ENCODE data around the gene CD74.

CD74 gene

GRCh38 chr5:150364004-150364403 lies 48.7 kb downstream of the CD74 start:
- no peaks in the 10 kb centered on the region for H3K9me3 ChIP-seq (ENCODE audit: control insufficient read depth, low read depth, low read length)
- H3K9ac ChIP-seq (ENCODE audit: low read length) = no peak overlapping the region
- H3K4me1 ChIP-seq (ENCODE audit: control insufficient read depth, low read depth, low read length) = no peaks in the 10 kb centered on the region
- peaks cover 85% of the 10 kb centered on the region for H3K36me3 ChIP-seq (ENCODE audit: control insufficient read depth, low read depth, low read length)
- no peak overlapping the region for H3K4me3 ChIP-seq (ENCODE audit: low read length)
- H3K27ac ChIP-seq (ENCODE audit: low read length) = no peak overlapping the region
- no peaks in the 10 kb centered on the region for H3K27me3 ChIP-seq (ENCODE audit: control insufficient read depth, insufficient read depth, low read length)

- H3K36me3 ChIP-seq (ENCODE audit: control insufficient read depth, low read depth, low read length) = peaks cover 77% of the 10 kb centered on the region
- H3K9ac ChIP-seq (ENCODE audit: low read length) = no peak overlapping the region
- H3K27me3 ChIP-seq (ENCODE audit: control insufficient read depth, insufficient read depth, low read length) = no peaks in the 10 kb centered on the region
- no peaks in the 10 kb centered on the region for H3K9me3 ChIP-seq (ENCODE audit: control insufficient read depth, low read depth, low read length)
- H3K4me1 ChIP-seq (ENCODE audit: control insufficient read depth, low read depth, low read length) = no peaks in the 10 kb centered on the region
- H3K27ac ChIP-seq (ENCODE audit: low read length) = no peak overlapping the region
- H3K4me3 ChIP-seq (ENCODE audit: low read length) = no peak overlapping the region
Measured at GRCh38 chr5:150363185-150363584, 49.5 kb downstream of the CD74 start.

GRCh38 chr5:150361301-150361700 lies 51.4 kb downstream of the CD74 start:
- Histone ChIP-seq H3K9me3 (ENCODE audit: control insufficient read depth, low read depth, low read length) (no peaks in the 10 kb centered on the region), H3K9ac (ENCODE audit: low read length) (no peak overlapping the region), H3K4me1 (ENCODE audit: control insufficient read depth, low read depth, low read length) (peaks cover 4% of the 10 kb centered on the region), H3K4me3 (ENCODE audit: low read length) (no peak overlapping the region), H3K27me3 (ENCODE audit: control insufficient read depth, insufficient read depth, low read length) (no peaks in the 10 kb centered on the region), H3K36me3 (ENCODE audit: control insufficient read depth, low read depth, low read length) (peaks cover 63% of the 10 kb centered on the region), H3K27ac (ENCODE audit: low read length) (no peak overlapping the region)

GRCh38 chr5:150358261-150359095 lies 54.2 kb downstream of the CD74 start:
- H3K4me1 ChIP-seq (ENCODE audit: control insufficient read depth, low read depth, low read length) = peaks cover 4% of the 10 kb centered on the region
- H3K4me3 ChIP-seq (ENCODE audit: low read length) = peak overlapping the region; percentile 92
- H3K27ac ChIP-seq (ENCODE audit: low read length) = peak overlapping the region; percentile 40
- H3K36me3 ChIP-seq (ENCODE audit: control insufficient read depth, low read depth, low read length) = peaks cover 36% of the 10 kb centered on the region
- H3K9ac ChIP-seq (ENCODE audit: low read length) = peak overlapping the region; percentile 95
- no peaks in the 10 kb centered on the region for H3K9me3 ChIP-seq (ENCODE audit: control insufficient read depth, low read depth, low read length)
- H3K27me3 ChIP-seq (ENCODE audit: control insufficient read depth, insufficient read depth, low read length) = no peaks in the 10 kb centered on the region

GRCh38 chr5:150357326-150358260 lies 55.1 kb downstream of the CD74 start, which contains the start of gene TCOF1:
TSS of gene TCOF1 (plus strand) at chr5:150357697. CDS start at chr5:150357747, 50 bp downstream.
- Histone ChIP-seq H3K27me3 (ENCODE audit: control insufficient read depth, insufficient read depth, low read length) (no peaks in the 10 kb centered on the region), H3K4me1 (ENCODE audit: control insufficient read depth, low read depth, low read length) (peaks cover 4% of the 10 kb centered on the region), H3K9ac (ENCODE audit: low read length) (peak within 1 kb of the TSS; percentile 95), H3K4me3 (ENCODE audit: low read length) (peak within 1 kb of the TSS; percentile 92), H3K27ac (ENCODE audit: low read length) (peak within 1 kb of the TSS; percentile 40), H3K9me3 (ENCODE audit: control insufficient read depth, low read depth, low read length) (no peaks in the 10 kb centered on the region), H3K36me3 (ENCODE audit: control insufficient read depth, low read depth, low read length) (peaks cover 27% of the 10 kb centered on the region)

GRCh38 chr5:150356575-150357294 lies 56.0 kb downstream of the CD74 start:
- Histone ChIP-seq H3K4me1 (ENCODE audit: control insufficient read depth, low read depth, low read length) (peaks cover 4% of the 10 kb centered on the region), H3K9ac (ENCODE audit: low read length) (peak overlapping the region; percentile 24), H3K9me3 (ENCODE audit: control insufficient read depth, low read depth, low read length) (no peaks in the 10 kb centered on the region), H3K4me3 (ENCODE audit: low read length) (peak overlapping the region; percentile 61), H3K27me3 (ENCODE audit: control insufficient read depth, insufficient read depth, low read length) (no peaks in the 10 kb centered on the region), H3K27ac (ENCODE audit: low read length) (no peak overlapping the region), H3K36me3 (ENCODE audit: control insufficient read depth, low read depth, low read length) (peaks cover 18% of the 10 kb centered on the region)

- peaks cover 7% of the 10 kb centered on the region for H3K4me1 ChIP-seq (ENCODE audit: control insufficient read depth, low read depth, low read length)
- H3K36me3 ChIP-seq (ENCODE audit: control insufficient read depth, low read depth, low read length) = peaks cover 9% of the 10 kb centered on the region
- H3K9ac ChIP-seq (ENCODE audit: low read length) = no peak overlapping the region
- H3K27me3 ChIP-seq (ENCODE audit: control insufficient read depth, insufficient read depth, low read length) = no peaks in the 10 kb centered on the region
- no peak overlapping the region for H3K27ac ChIP-seq (ENCODE audit: low read length)
- H3K4me3 ChIP-seq (ENCODE audit: low read length) = no peak overlapping the region
- H3K9me3 ChIP-seq (ENCODE audit: control insufficient read depth, low read depth, low read length) = no peaks in the 10 kb centered on the region
Measured at GRCh38 chr5:150355791-150356190, 56.9 kb downstream of the CD74 start.

GRCh38 chr5:150353032-150353675 lies 59.6 kb downstream of the CD74 start:
- Histone ChIP-seq H3K9me3 (ENCODE audit: control insufficient read depth, low read depth, low read length) (no peaks in the 10 kb centered on the region), H3K4me1 (ENCODE audit: control insufficient read depth, low read depth, low read length) (peaks cover 9% of the 10 kb centered on the region), H3K36me3 (ENCODE audit: control insufficient read depth, low read depth, low read length) (no peaks in the 10 kb centered on the region), H3K27ac (ENCODE audit: low read length) (no peak overlapping the region), H3K27me3 (ENCODE audit: control insufficient read depth, insufficient read depth, low read length) (no peaks in the 10 kb centered on the region), H3K4me3 (ENCODE audit: low read length) (no peak overlapping the region), H3K9ac (ENCODE audit: low read length) (no peak overlapping the region)

GRCh38 chr5:150352244-150353031 lies 60.3 kb downstream of the CD74 start:
- no peak overlapping the region for H3K27ac ChIP-seq (ENCODE audit: low read length)
- H3K27me3 ChIP-seq (ENCODE audit: control insufficient read depth, insufficient read depth, low read length) = no peaks in the 10 kb centered on the region
- no peaks in the 10 kb centered on the region for H3K36me3 ChIP-seq (ENCODE audit: control insufficient read depth, low read depth, low read length)
- no peak overlapping the region for H3K9ac ChIP-seq (ENCODE audit: low read length)
- peaks cover 9% of the 10 kb centered on the region for H3K4me1 ChIP-seq (ENCODE audit: control insufficient read depth, low read depth, low read length)
- no peaks in the 10 kb centered on the region for H3K9me3 ChIP-seq (ENCODE audit: control insufficient read depth, low read depth, low read length)
- H3K4me3 ChIP-seq (ENCODE audit: low read length) = no peak overlapping the region

All from iPS-18a (cell line).